Superior temporal gyrus (tissue), 1 donor: ENCODE results near the gene TBX6.
"Not testable (repeated sequence)": the region's sequence is repeated elsewhere in the genome, so short reads cannot be mapped to it uniquely, and the experiment has no call there.

Source experiments
- DNase-seq: peaks from one replicate; pipeline ENCODE4 v3.0.0-alpha.2; 2016; ENCODE audit errors: extremely low spot score

Gene TBX6

GRCh38 chr16:30091474-30092372, at the start of gene TBX6:
Gene TBX6, minus strand, starts transcription at chr16:30091924. Its CDS starts 731 bp downstream, at chr16:30091193.
- DNase-seq = peak; percentile 93

GRCh38 chr16:30139583-30140481, 48.1 kb upstream of the TBX6 start:
- no peak for DNase-seq

GRCh38 chr16:30137897-30138296, 46.2 kb upstream of the TBX6 start:
- DNase-seq = no peak

DNA sequence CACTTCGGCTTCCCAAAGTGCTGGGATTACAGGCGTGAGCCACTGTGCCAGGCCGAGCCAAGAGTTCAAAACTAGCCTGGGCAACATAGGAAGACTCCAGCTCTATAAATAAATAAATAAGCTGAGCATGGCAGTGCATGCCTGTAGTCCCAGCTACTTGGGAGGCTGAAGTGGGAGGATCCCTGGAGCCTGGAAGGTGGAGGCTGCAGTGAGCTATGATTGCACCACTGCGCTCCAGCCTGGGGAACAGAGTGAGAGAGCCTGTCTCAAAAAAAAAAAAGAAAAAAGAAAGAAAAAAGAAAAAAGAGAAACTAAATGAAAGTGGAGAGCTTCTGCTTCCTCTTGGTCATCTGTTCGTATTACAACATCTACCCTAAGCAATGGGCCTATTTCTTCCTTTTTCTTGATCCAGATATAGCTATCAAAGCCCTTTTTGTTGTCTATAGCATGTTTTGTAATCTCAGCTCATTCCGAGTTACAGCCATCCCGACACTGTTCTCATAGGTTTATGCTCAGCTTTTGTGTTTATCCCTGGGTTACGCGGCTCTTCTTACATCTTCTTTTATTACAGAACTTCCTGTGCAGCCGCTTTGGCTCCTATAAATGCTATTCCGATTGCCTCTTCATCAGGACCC, 45.4 kb upstream of the TBX6 start:
- no peak for DNase-seq

DNA sequence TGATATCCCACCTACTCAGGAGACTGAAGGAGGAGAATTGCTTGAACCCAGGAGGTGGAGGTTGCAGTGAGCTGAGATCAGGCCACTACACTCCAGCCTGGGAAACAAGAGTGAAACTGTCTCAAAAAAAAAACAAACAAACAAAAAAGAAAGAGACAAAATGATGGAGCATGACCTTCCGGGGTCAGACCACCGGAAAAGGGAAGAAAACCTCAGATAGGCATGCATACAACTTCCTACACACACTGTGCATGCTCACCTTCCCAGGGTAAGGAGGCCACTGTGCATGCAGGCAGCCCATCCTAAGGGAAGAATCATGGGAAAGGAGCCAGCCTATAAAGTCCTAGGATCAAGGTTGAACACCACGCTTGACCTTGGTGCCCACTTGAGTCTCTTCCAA, 40.9 kb upstream of the TBX6 start:
- no peak for DNase-seq

- DNase-seq = peak; percentile 28
These were observed 40.2 kb upstream of the TBX6 start for GRCh38 chr16:30131869-30132475.

GRCh38 chr16:30127993-30128392, 36.3 kb upstream of the TBX6 start:
- DNase-seq = no peak

GRCh38 chr16:30125690-30126089, 34.0 kb upstream of the TBX6 start:
- DNase-seq = not testable (repeated sequence)

DNA sequence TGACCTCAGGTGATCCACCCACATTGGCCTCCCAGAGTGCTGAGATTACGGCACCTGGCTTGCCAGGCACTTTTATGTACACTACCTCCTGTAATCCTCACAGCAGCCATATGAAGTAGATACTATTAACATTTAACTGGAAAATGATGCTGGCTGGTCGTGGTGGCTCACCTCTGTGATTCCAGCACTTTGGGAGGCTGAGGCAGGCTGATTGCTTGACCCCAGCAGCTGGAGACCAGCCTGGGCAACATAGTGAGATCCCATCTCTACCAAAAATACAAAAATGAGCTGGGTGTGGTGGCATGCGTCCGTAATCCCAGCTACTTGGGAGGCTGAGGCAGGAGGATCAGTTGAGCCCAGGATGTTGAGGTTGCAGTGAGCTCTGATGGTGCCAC, 33.3 kb upstream of the TBX6 start:
- no peak for DNase-seq

- peak; percentile 8 for DNase-seq
These were observed 31.0 kb upstream of the TBX6 start for GRCh38 chr16:30122604-30123160.

- peak; percentile 10 for DNase-seq
These were observed 30.2 kb upstream of the TBX6 start for GRCh38 chr16:30121741-30122571.

GRCh38 chr16:30120340-30121105, 28.8 kb upstream of the TBX6 start:
- no peak for DNase-seq

GRCh38 chr16:30119428-30119827, 27.7 kb upstream of the TBX6 start:
- peak; percentile 45 for DNase-seq

DNA sequence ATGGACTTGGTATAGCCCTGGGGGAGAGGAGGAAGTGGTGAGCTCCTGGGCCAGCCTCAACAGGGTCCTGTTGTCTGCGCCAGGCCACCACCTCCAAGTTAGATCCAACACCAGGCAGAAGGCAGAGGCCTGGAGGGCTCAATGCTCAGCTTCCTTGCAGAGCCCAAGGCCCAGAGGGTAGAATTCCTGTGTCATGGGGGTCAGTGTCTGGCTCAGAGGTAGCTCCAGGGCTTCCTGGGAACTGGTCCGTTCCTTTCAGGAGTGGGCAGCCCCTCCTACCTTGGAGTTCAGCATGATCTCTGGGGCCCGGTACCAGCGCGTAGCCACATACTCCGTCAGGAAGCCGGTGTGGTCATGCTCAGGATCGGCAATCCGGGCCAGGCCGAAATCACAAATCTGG, 26.0 kb upstream of the TBX6 start:
- no peak for DNase-seq

DNA sequence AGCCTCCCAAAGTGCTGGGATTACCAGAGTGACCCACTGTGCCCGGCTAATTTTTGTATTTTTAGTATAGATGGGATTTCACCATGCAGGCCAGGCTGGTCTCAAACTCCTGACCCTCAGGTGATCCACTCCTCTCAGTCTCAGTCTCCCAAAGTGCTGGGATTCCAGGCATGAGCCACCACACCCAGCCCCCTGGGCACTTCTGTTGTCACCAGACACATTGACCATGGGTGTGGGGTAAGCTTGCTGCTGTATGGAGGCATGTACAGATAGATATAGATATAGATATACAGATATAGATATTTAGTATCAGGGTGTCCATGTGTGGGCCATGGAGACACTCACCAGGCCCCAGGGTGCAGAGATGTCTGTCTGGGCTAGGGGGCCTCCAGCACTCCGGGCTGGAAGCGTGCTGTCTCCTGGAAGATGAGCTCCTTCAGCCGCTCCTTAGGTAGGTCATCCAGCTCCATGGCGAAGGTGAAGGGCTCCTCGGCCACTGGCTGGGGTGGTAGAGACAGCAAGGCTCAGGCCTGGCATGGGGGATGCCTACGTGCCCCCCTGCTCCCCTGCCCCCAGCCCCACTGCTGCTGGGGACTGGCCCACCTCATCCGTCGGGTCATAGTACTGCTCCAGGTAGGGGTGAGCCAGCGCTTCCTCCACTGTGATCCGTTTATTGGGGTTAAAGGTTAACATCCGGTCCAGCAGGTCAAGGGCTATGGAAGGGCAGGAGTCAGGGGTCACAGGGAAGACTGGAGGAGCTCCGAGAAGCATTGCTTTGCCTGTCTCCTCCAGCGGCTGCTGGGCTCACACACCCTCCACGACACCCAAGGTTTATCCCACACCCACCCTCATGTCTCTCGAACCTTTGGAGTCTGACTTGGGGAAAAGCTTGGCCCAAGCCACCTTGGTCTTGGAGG, 24.8 kb upstream of the TBX6 start:
- DNase-seq = no peak

GRCh38 chr16:30115238-30115637, 23.5 kb upstream of the TBX6 start:
- DNase-seq = no peak

DNA sequence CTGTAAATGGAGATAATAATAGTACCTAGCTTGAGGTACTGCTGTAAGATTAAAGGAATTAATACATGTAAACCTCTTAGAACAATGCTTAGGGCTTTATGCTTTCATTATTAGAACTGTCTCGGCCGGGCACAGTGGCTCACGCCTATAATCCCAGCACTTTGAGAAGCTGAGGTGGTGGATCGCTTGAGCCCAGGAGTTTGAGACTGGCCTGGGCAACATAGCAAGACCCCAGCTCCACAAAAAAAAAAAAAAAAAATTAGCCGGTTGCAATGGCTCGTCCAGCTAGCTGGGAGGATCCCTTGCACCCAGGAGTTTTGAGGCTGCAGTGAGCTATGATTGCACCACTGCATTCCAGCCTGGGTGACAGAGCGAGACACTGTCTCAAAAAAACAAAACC, 23.1 kb upstream of the TBX6 start:
- DNase-seq = not testable (repeated sequence)

- DNase-seq = no peak
These were observed 22.7 kb upstream of the TBX6 start for GRCh38 chr16:30114411-30114810.
